Upper lobe of right lung (tissue), 1 donor: ENCODE measurements around the gene ZNF276. TPM values are rescaled to one million over a fixed set of nuclear protein-coding genes. Genes with fewer than 3 reads are reported as not detected.

Experiments used
- ATAC-seq: fragments of 200-7000 bp; cut with Tn5 transposase; one replicate; pipeline ENCODE4 v1.9.1; 2020; ENCODE audit warnings: mild to moderate bottlenecking, moderate library complexity
- DNase-seq: peaks from one replicate; pipeline ENCODE4 v3.0.0-alpha.2; 2020
- H3K27ac ChIP-seq: fragments of 200-600 bp; one replicate; pipeline ENCODE4 v1.8.0; 2022
- H3K27me3 ChIP-seq: fragments of 200-600 bp; one replicate; pipeline ENCODE4 v1.8.0; 2022; ENCODE audit warnings: mild to moderate bottlenecking
- H3K36me3 ChIP-seq: fragments of 200-600 bp; one replicate; pipeline ENCODE4 v1.8.0; 2022
- H3K4me1 ChIP-seq: fragments of 200-600 bp; one replicate; pipeline ENCODE4 v1.8.0; 2022
- H3K4me3 ChIP-seq: fragments of 200-600 bp; one replicate; pipeline ENCODE4 v1.8.0; 2022; ENCODE audit warnings: mild to moderate bottlenecking
- H3K9me3 ChIP-seq: fragments of 200-600 bp; one replicate; pipeline ENCODE4 v1.8.0; 2022
- CTCF ChIP-seq: fragments of 200-600 bp; IDR thresholded peaks from one replicate; pipeline ENCODE4 v1.8.0; 2022; ENCODE audit warnings: antibody characterized with exemption
- intact Hi-C: fragments of 100-400 bp; cut with DNase I; formaldehyde crosslinking; loops from one replicate; pipeline ENCODE4 v1.11.0; 2022
- total RNA-seq: library from RNA; stranded (reverse); fragmentation: NEBNext Ultra II Directional; extraction: Animal tissue kit (Norgen Biotek cat#: 25700); gene quantifications from one replicate; pipeline ENCODE4 v1.2.1, GENCODE V29; 2021
- donor health status: DM: no; HTN: yes; CAD: no; lungs with severe emphysema.

ZNF276 gene
- total RNA-seq, 1 donor from 2014 or later = 35.8 TPM

GRCh38 chr16:89732142-89732917 is 11.0 kb downstream of the ZNF276 start:
- DNase-seq (no peak), ATAC-seq (no peak)
- intact Hi-C loops = no loop called here
- Histone ChIP-seq H3K4me3 (no peak overlapping the region), H3K27me3 (no peaks in the 10 kb centered on the region), H3K4me1 (no peaks in the 10 kb centered on the region), H3K27ac (no peak overlapping the region), H3K9me3 (no peaks in the 10 kb centered on the region), H3K36me3 (peaks cover 94% of the 10 kb centered on the region)
- TF ChIP-seq CTCF = no peak

- ATAC-seq (no peak), DNase-seq (no peak)
- no peak overlapping the region for H3K27ac ChIP-seq
- H3K36me3 ChIP-seq = peaks cover 94% of the 10 kb centered on the region
- no peak for TF ChIP-seq CTCF
- H3K4me1 ChIP-seq = no peaks in the 10 kb centered on the region
- H3K9me3 ChIP-seq = no peaks in the 10 kb centered on the region
- H3K4me3 ChIP-seq = no peak overlapping the region
- H3K27me3 ChIP-seq = no peaks in the 10 kb centered on the region
- intact Hi-C loops = no loop called here
Measured at GRCh38 chr16:89732918-89733242, 11.5 kb downstream of the ZNF276 start.

- H3K27ac ChIP-seq = no peak overlapping the region
- H3K4me1 ChIP-seq = no peaks in the 10 kb centered on the region
- no peaks in the 10 kb centered on the region for H3K27me3 ChIP-seq
- H3K9me3 ChIP-seq = no peaks in the 10 kb centered on the region
- no peak overlapping the region for H3K4me3 ChIP-seq
- no peak for TF ChIP-seq CTCF
- DNase-seq = no peak
- H3K36me3 ChIP-seq = peaks cover 94% of the 10 kb centered on the region
- intact Hi-C loops = no loop called here
- no peak for ATAC-seq
Measured at GRCh38 chr16:89733322-89733721, 12.0 kb downstream of the ZNF276 start.

- intact Hi-C loops = no loop called here
- no peaks in the 10 kb centered on the region for H3K9me3 ChIP-seq
- DNase-seq = no peak
Measured at GRCh38 chr16:89733792-89734191, 12.5 kb downstream of the ZNF276 start.

GRCh38 chr16:89736554-89736953 is 15.2 kb downstream of the ZNF276 start:
- intact Hi-C loops = no loop called here
- no peak overlapping the region for H3K27ac ChIP-seq
- TF ChIP-seq CTCF = no peak
- no peak for DNase-seq
- no peak for ATAC-seq
- no peaks in the 10 kb centered on the region for H3K27me3 ChIP-seq
- no peaks in the 10 kb centered on the region for H3K9me3 ChIP-seq
- H3K4me1 ChIP-seq = no peaks in the 10 kb centered on the region
- H3K36me3 ChIP-seq = peaks cover 96% of the 10 kb centered on the region
- no peak overlapping the region for H3K4me3 ChIP-seq

More at GRCh38 chr16:89733792-89734191, 12.5 kb downstream of the ZNF276 start:
- no peak for ATAC-seq
- Histone ChIP-seq H3K27me3 (no peaks in the 10 kb centered on the region), H3K36me3 (peaks cover 96% of the 10 kb centered on the region), H3K4me3 (no peak overlapping the region), H3K27ac (no peak overlapping the region), H3K4me1 (no peaks in the 10 kb centered on the region)
- TF ChIP-seq CTCF = no peak
